ENCODE data around the gene RAB3B. TPM values are rescaled to one million over a fixed set of nuclear protein-coding genes. Genes with fewer than 3 reads are reported as not detected.

Gene RAB3B
- total and polyA plus RNA-seq, 2 of the 4 experiments (the other 2 are of a cell fraction): 33.6 to 78.5 TPM

DNA sequence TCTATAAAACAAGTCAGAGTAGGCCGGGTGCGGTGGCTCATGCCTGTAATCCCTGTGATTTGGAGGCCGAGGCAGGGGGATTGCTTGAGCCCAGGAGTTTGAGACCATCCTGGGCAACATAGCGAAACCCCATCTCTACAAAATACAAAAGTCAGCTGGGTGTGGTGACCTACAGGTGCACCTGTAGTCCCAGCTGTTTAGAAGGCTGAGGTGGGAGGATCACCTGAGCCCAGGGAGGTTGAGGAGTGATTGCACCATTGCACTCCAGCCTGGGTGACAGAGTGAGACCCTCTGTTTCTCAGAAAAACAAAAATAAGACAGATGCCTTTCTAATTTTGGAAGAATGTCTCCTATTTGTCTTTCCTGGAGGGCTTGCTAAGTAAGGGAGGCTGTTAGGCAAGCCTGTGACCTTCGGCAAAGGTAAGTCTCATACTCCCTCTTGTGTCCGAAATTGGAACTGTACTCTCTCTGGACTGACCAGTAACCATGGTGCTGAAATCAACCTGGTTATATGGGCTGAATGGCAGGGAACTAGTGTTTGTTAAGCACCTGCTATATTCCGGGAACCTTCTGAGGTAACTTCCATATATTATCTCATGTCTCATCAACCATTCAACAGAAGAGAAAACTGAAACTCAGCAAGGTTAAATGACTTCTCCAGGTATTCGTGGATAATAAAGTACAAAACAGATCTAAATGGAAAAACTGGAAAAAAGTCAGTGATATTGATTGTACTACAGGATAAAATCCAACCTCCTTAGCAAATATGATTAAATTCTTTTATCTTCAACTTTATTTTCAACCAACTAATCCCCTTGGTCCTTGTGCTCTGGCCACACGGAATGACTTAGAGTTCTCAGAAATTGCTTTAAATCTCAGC, 11.8 kb upstream of the RAB3B start (continued):
- TF ChIP-seq MAZ (IDR thresholded peaks at IDR 0.05; ENCODE audit: borderline replicate concordance, low read depth, low read length) (no peak), RAD21 (IDR thresholded peaks at IDR 0.05; ENCODE audit: low read length) (peak; percentile 99), CEBPB (IDR thresholded peaks at IDR 0.05; ENCODE audit: low read depth, low read length) (peak; percentile 85)

DNA sequence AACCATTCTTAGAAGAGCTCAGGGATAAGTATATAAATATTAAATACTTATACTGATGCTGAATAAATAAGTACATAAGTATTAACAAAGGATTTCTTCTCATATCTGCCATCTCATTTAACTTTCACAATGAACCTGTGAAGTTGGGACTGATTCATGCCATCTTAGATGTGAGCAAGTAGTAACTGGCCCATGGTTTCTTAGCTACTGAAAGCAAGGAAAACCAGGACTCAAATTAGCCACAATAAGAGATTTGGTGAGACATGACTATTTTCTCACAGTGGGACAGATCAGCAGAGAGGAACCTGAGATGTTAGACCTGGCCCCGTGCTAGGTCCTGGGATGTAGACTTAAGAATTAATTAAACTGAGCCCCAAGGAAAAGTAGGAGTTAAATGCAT, 8.2 kb upstream of the RAB3B start:
- in situ Hi-C loops (cut with MboI; ENCODE audit: low sequenced_read_pairs): loop anchor here (5.0 kb wide), 1 partner anchor 101 kb away; no protein-coding TSS in a partner anchor
- TF ChIP-seq NFE2L2 (IDR thresholded peaks at IDR 0.05; ENCODE audit: low read depth, low read length) (no peak), CHD1 (IDR thresholded peaks at IDR 0.05; ENCODE audit: low read depth, low read length) (no peak), RAD21 (IDR thresholded peaks at IDR 0.05; ENCODE audit: low read length) (no peak), RFX5 (IDR thresholded peaks at IDR 0.05; ENCODE audit: low read depth, low read length) (no peak), MAZ (IDR thresholded peaks at IDR 0.05; ENCODE audit: borderline replicate concordance, low read depth, low read length) (no peak), SMC3 (IDR thresholded peaks at IDR 0.05; ENCODE audit: low read depth, low read length) (no peak)
- TF ChIP-seq, protein P1, sequence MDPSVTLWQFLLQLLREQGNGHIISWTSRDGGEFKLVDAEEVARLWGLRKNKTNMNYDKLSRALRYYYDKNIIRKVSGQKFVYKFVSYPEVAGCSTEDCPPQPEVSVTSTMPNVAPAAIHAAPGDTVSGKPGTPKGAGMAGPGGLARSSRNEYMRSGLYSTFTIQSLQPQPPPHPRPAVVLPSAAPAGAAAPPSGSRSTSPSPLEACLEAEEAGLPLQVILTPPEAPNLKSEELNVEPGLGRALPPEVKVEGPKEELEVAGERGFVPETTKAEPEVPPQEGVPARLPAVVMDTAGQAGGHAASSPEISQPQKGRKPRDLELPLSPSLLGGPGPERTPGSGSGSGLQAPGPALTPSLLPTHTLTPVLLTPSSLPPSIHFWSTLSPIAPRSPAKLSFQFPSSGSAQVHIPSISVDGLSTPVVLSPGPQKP (IDR thresholded peaks at IDR 0.05; ENCODE audit: borderline replicate concordance, low read depth, low read length): no peak
- TF ChIP-seq, protein P2, sequence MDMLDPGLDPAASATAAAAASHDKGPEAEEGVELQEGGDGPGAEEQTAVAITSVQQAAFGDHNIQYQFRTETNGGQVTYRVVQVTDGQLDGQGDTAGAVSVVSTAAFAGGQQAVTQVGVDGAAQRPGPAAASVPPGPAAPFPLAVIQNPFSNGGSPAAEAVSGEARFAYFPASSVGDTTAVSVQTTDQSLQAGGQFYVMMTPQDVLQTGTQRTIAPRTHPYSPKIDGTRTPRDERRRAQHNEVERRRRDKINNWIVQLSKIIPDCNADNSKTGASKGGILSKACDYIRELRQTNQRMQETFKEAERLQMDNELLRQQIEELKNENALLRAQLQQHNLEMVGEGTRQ (IDR thresholded peaks at IDR 0.05; ENCODE audit: low read depth, low read length): no peak
- TF ChIP-seq, protein P3, sequence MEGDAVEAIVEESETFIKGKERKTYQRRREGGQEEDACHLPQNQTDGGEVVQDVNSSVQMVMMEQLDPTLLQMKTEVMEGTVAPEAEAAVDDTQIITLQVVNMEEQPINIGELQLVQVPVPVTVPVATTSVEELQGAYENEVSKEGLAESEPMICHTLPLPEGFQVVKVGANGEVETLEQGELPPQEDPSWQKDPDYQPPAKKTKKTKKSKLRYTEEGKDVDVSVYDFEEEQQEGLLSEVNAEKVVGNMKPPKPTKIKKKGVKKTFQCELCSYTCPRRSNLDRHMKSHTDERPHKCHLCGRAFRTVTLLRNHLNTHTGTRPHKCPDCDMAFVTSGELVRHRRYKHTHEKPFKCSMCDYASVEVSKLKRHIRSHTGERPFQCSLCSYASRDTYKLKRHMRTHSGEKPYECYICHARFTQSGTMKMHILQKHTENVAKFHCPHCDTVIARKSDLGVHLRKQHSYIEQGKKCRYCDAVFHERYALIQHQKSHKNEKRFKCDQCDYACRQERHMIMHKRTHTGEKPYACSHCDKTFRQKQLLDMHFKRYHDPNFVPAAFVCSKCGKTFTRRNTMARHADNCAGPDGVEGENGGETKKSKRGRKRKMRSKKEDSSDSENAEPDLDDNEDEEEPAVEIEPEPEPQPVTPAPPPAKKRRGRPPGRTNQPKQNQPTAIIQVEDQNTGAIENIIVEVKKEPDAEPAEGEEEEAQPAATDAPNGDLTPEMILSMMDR (conservative IDR thresholded peaks at IDR 0.05; ENCODE audit: low read depth, low read length): no peak

More for the DNA sequence above, 8.2 kb upstream of the RAB3B start:
- Histone ChIP-seq H3K23ac (ENCODE audit: low read depth, low read length) (no peak overlapping the region), H2BK20ac (ENCODE audit: low read depth, low read length) (peak overlapping the region; percentile 60), H3K9ac (ENCODE audit: low read depth, low read length) (no peak overlapping the region), H3K9me1 (ENCODE audit: insufficient read depth, low read length) (peaks cover 6% of the 10 kb centered on the region; the same call in 1 of the 2 replicates), H4K20me1 (ENCODE audit: insufficient read depth, low read length) (no peaks in the 10 kb centered on the region), H3K4me3 (ENCODE audit: insufficient read depth, low read depth, low read length) (no peak overlapping the region), H2BK5ac (ENCODE audit: low read depth, low read length, poor library complexity, severe bottlenecking) (no peak overlapping the region), H2AK5ac (ENCODE audit: low read depth, low read length) (no peak overlapping the region; the same call in 1 of the 2 replicates), H3K4ac (ENCODE audit: low read depth, low read length) (peak overlapping the region; percentile 39; the same call in 1 of the 2 replicates), H2BK15ac (ENCODE audit: low read depth, low read length) (0 out of 3 replicates have a peak overlapping the region, but pooled peaks have one; percentile 80), H3K79me1 (ENCODE audit: low read depth in 1 of 2, low read length in 2 of 2) (0 out of 4 replicates have a peak, but pooled peaks cover 0 to 4% of the 10 kb centered on the region in 2 experiments), H2AFZ (replicated peaks; ENCODE audit: low read length, poor library complexity) (no peak overlapping the region), H3K27ac (ENCODE audit: insufficient read depth, low read length) (no peak overlapping the region), H3K56ac (ENCODE audit: extremely low read depth, insufficient read depth, low read length) (no peak overlapping the region), H3K18ac (ENCODE audit: low read depth, low read length) (no peak overlapping the region), H3K14ac (replicated peaks; ENCODE audit: low read depth, low read length) (no peak overlapping the region), H3K9me3 (ENCODE audit: control insufficient read depth, insufficient read depth, low read length) (no peaks in the 10 kb centered on the region), H4K91ac (ENCODE audit: insufficient read depth, low read depth, low read length) (peak overlapping the region; percentile 3; the same call in 1 of the 2 replicates), H2AK9ac (replicated peaks; ENCODE audit: low read depth, low read length, poor library complexity) (no peak overlapping the region), H2BK120ac (ENCODE audit: low read depth, low read length) (peak overlapping the region; percentile 52; the same call in 1 of the 2 replicates), H3K4me1 (ENCODE audit: control insufficient read depth, insufficient read depth, low read length) (no peaks in the 10 kb centered on the region), H3K36me3 (ENCODE audit: control insufficient read depth, insufficient read depth, low read length) (no peaks in the 10 kb centered on the region), H4K8ac (ENCODE audit: low read depth in 2 of 2, low read length in 2 of 2) (no peak overlapping the region), H4K5ac (ENCODE audit: low read depth, low read length) (no peak overlapping the region), H3K27me3 (ENCODE audit: control insufficient read depth, insufficient read depth, low read length) (no peaks in the 10 kb centered on the region), H3K4me2 (ENCODE audit: low read depth, low read length) (no peak overlapping the region)
- DNase-seq (no peak), ATAC-seq (ENCODE audit: low read depth) (no peak)
- dilution Hi-C loops (cut with HindIII; ENCODE audit: low sequenced_read_pairs, unreplicated experiment): no loop called here
- intact Hi-C loops (cut with micrococcal nuclease): no loop called here
- BruUV-seq (replicated peaks): no TSS peak
- CTCF ChIA-PET: interaction anchor here (1.9 kb wide), 1 partner anchor 102 kb away, joined by 9 read pairs; no protein-coding TSS in a partner anchor
- 71% methylated on average over 1 of the region's 1 CpG; no CpG with 5 or more reads in 1 of the 2 experiments for WGBS, 2 experiments (ENCODE audit: extremely low coverage in 2 of 2, insufficient read length in 1 of 2)
- POLR2A ChIA-PET (ENCODE audit: unreplicated experiment): no interaction called here

Data from IMR-90 (cell line).